ENCODE data around the gene CDC14A. TPM values are rescaled to one million over a fixed set of nuclear protein-coding genes. Genes with fewer than 3 reads are reported as not detected.

CDC14A gene
- total RNA-seq, 1 experiment from 2014 or later, result 6.8 TPM

GRCh38 chr1:100351095-100351887, 1.0 kb upstream of the CDC14A start:
- DNase-seq (ENCODE audit: low spot score), result peak; percentile 97
- TF ChIP-seq CTCF (conservative IDR thresholded peaks at IDR 0.05; ENCODE audit: low read depth, low read length), result peak; percentile 40
- TF ChIP-seq EZH2 (IDR thresholded peaks at IDR 0.05; ENCODE audit: borderline replicate concordance, low read depth, low read length, poor library complexity, severe bottlenecking), result no peak
- BruUV-seq (replicated peaks), result TSS peak; percentile 96
- CTCF ChIA-PET, result no interaction called here
- Histone ChIP-seq H3K4me3 (ENCODE audit: low read depth, low read length, poor library complexity, severe bottlenecking) (peak overlapping the region; percentile 94), H3K27me3 (replicated peaks; ENCODE audit: insufficient read depth, low read depth, low read length, poor library complexity) (no peaks in the 10 kb centered on the region), H3K9me3 (ENCODE audit: low read depth, low read length, poor library complexity, severe bottlenecking) (no peaks in the 10 kb centered on the region), H3K4me1 (ENCODE audit: insufficient read depth, low read length, poor library complexity, severe bottlenecking) (peaks cover 24% of the 10 kb centered on the region), H3K36me3 (ENCODE audit: insufficient read depth, low read length, poor library complexity, severe bottlenecking) (no peaks in the 10 kb centered on the region), H3K27ac (ENCODE audit: low read depth, low read length, poor library complexity, severe bottlenecking) (peak overlapping the region; percentile 79)
- POLR2A ChIA-PET (ENCODE audit: low non-redundant PET), result interaction anchor here (0.6 kb wide), 1 partner anchor 27 kb away, joined by 6 read pairs; no protein-coding TSS in a partner anchor
- intact Hi-C loops (cut with micrococcal nuclease; ENCODE audit: unreplicated experiment), result loop anchor here (5.0 to 10.0 kb wide), 3 partner anchors 84 to 499 kb away; partner anchors contain the start of genes AGL, RTCA, SASS6 and TRMT13

GRCh38 chr1:100353071-100353801, 930 bp downstream of the CDC14A start:
- intact Hi-C loops (cut with micrococcal nuclease; ENCODE audit: unreplicated experiment), result loop anchor here (5.0 to 10.0 kb wide), 3 partner anchors 86 to 501 kb away; partner anchors contain the start of genes AGL, RTCA, SASS6 and TRMT13
- Histone ChIP-seq H3K4me1 (ENCODE audit: insufficient read depth, low read length, poor library complexity, severe bottlenecking) (peaks cover 38% of the 10 kb centered on the region), H3K36me3 (ENCODE audit: insufficient read depth, low read length, poor library complexity, severe bottlenecking) (no peaks in the 10 kb centered on the region), H3K9me3 (ENCODE audit: low read depth, low read length, poor library complexity, severe bottlenecking) (no peaks in the 10 kb centered on the region), H3K27ac (ENCODE audit: low read depth, low read length, poor library complexity, severe bottlenecking) (peak overlapping the region; percentile 79), H3K4me3 (ENCODE audit: low read depth, low read length, poor library complexity, severe bottlenecking) (peak overlapping the region; percentile 94), H3K27me3 (replicated peaks; ENCODE audit: insufficient read depth, low read depth, low read length, poor library complexity) (no peaks in the 10 kb centered on the region)
- no TSS peak for BruUV-seq (replicated peaks)
- peak; percentile 52 for DNase-seq (ENCODE audit: low spot score)
- ChIA-PET POLR2A (ENCODE audit: low non-redundant PET) (interaction anchor here (0.6 to 1.2 kb wide), 2 partner anchors 176 to 236 kb away, joined by 4 to 20 read pairs; no protein-coding TSS in a partner anchor), CTCF (interaction anchor here (0.6 kb wide), 2 partner anchors 191 to 355 kb away, joined by 3 read pairs; no protein-coding TSS in a partner anchor)
- TF ChIP-seq CTCF (conservative IDR thresholded peaks at IDR 0.05; ENCODE audit: low read depth, low read length) (no peak), EZH2 (IDR thresholded peaks at IDR 0.05; ENCODE audit: borderline replicate concordance, low read depth, low read length, poor library complexity, severe bottlenecking) (no peak)

- Histone ChIP-seq H3K36me3 (ENCODE audit: insufficient read depth, low read length, poor library complexity, severe bottlenecking) (no peaks in the 10 kb centered on the region), H3K4me1 (ENCODE audit: insufficient read depth, low read length, poor library complexity, severe bottlenecking) (peaks cover 40% of the 10 kb centered on the region), H3K27me3 (replicated peaks; ENCODE audit: insufficient read depth, low read depth, low read length, poor library complexity) (no peaks in the 10 kb centered on the region), H3K4me3 (ENCODE audit: low read depth, low read length, poor library complexity, severe bottlenecking) (peak overlapping the region; percentile 94), H3K9me3 (ENCODE audit: low read depth, low read length, poor library complexity, severe bottlenecking) (no peaks in the 10 kb centered on the region), H3K27ac (ENCODE audit: low read depth, low read length, poor library complexity, severe bottlenecking) (no peak overlapping the region)
- intact Hi-C loops (cut with micrococcal nuclease; ENCODE audit: unreplicated experiment), result loop anchor here (5.0 to 10.0 kb wide), 3 partner anchors 87 to 502 kb away; partner anchors contain the start of genes AGL, RTCA, SASS6 and TRMT13
- POLR2A ChIA-PET (ENCODE audit: low non-redundant PET), result interaction anchor here (0.6 kb wide), 1 partner anchor 237 kb away, joined by 4 read pairs; no protein-coding TSS in a partner anchor
- peak; percentile 7 for DNase-seq (ENCODE audit: low spot score)
- TSS peak; percentile 59 for BruUV-seq (replicated peaks)
- CTCF ChIA-PET, result interaction anchor here (0.5 kb wide), 1 partner anchor 52 kb away, joined by 6 read pairs; no protein-coding TSS in a partner anchor
- TF ChIP-seq CTCF (conservative IDR thresholded peaks at IDR 0.05; ENCODE audit: low read depth, low read length) (no peak), EZH2 (IDR thresholded peaks at IDR 0.05; ENCODE audit: borderline replicate concordance, low read depth, low read length, poor library complexity, severe bottlenecking) (no peak)
Measured at GRCh38 chr1:100353988-100354387, 1.7 kb downstream of the CDC14A start.
